Activated CD8-positive, alpha-beta T cell treated with anti-CD3 and anti-CD28 coated beads, Interleukin-2, amount 10 ng/mL, durations not matched to agents 7 days and 5 days (primary cell): ENCODE results near the gene SLC15A2. TPM values are rescaled to one million over a fixed set of nuclear protein-coding genes. Genes with fewer than 3 reads are reported as not detected.

Experiments used
- ATAC-seq: fragments of 150-1000 bp; cut with Tn5 transposase; one replicate; pipeline ENCODE4 v1.10.0; 2021; ENCODE audit warnings: moderate library complexity
- CTCF ChIA-PET: fragments of 350-600 bp; sonication (Branson Sonifier 250); formaldehyde crosslinking; loops from one replicate; lab custom pipeline; 2021; ENCODE audit warnings: antibody characterized with exemption; lab: Charles Lee
- POLR2A ChIA-PET: fragments of 350-600 bp; sonication (Branson Sonifier 250); formaldehyde crosslinking; loops from one replicate; lab custom pipeline; 2021; ENCODE audit warnings: antibody characterized with exemption; lab: Charles Lee
- DNase-seq: peaks from one replicate; pipeline ENCODE4 v3.0.0-alpha.2; 2020
- H3K27ac Mint-ChIP-seq: one replicate; pipeline ENCODE4 v1.8.0; 2021; ENCODE audit warnings: mild to moderate bottlenecking, mixed read lengths
- H3K27me3 Mint-ChIP-seq: one replicate; pipeline ENCODE4 v1.8.0; 2021; ENCODE audit warnings: low read depth, mixed read lengths
- H3K36me3 Mint-ChIP-seq: one replicate; pipeline ENCODE4 v1.8.0; 2021; ENCODE audit warnings: low read depth, mixed read lengths
- H3K4me1 Mint-ChIP-seq: one replicate; pipeline ENCODE4 v1.8.0; 2021; ENCODE audit warnings: low read depth, mixed read lengths
- H3K4me3 Mint-ChIP-seq: one replicate; pipeline ENCODE4 v1.8.0; 2021; ENCODE audit warnings: mild to moderate bottlenecking, mixed read lengths
- H3K9me3 Mint-ChIP-seq: one replicate; pipeline ENCODE4 v1.8.0; 2022; ENCODE audit warnings: mixed read lengths; ENCODE audit not compliant: insufficient read depth
- total RNA-seq, 2 experiments: library from RNA; stranded (reverse); gene quantifications; one replicate each; pipeline ENCODE4 v1.2.3, GENCODE V29; 2021

SLC15A2 gene
- total RNA-seq, 2 experiments from 2014 or later, result 1.9 to 3.9 TPM

- H3K27me3 Mint-ChIP-seq, result peaks cover 8% of the 10 kb centered on the region
- POLR2A ChIA-PET, result no interaction called here
- H3K9me3 Mint-ChIP-seq, result no peaks in the 10 kb centered on the region
- CTCF ChIA-PET, result interaction anchor here (0.6 to 1.3 kb wide), 3 partner anchors 65 to 443 kb away, joined by 3 to 4 read pairs (median 3); partner anchors contain the start of gene CD86
- peaks cover 11% of the 10 kb centered on the region for H3K4me1 Mint-ChIP-seq
- H3K27ac Mint-ChIP-seq, result no peak overlapping the region
- ATAC-seq (no peak), DNase-seq (no peak)
- H3K36me3 Mint-ChIP-seq, result no peaks in the 10 kb centered on the region
- no peak overlapping the region for H3K4me3 Mint-ChIP-seq
These were observed 95.7 kb downstream of the SLC15A2 start for GRCh38 chr3:121989943-121990342.

DNA sequence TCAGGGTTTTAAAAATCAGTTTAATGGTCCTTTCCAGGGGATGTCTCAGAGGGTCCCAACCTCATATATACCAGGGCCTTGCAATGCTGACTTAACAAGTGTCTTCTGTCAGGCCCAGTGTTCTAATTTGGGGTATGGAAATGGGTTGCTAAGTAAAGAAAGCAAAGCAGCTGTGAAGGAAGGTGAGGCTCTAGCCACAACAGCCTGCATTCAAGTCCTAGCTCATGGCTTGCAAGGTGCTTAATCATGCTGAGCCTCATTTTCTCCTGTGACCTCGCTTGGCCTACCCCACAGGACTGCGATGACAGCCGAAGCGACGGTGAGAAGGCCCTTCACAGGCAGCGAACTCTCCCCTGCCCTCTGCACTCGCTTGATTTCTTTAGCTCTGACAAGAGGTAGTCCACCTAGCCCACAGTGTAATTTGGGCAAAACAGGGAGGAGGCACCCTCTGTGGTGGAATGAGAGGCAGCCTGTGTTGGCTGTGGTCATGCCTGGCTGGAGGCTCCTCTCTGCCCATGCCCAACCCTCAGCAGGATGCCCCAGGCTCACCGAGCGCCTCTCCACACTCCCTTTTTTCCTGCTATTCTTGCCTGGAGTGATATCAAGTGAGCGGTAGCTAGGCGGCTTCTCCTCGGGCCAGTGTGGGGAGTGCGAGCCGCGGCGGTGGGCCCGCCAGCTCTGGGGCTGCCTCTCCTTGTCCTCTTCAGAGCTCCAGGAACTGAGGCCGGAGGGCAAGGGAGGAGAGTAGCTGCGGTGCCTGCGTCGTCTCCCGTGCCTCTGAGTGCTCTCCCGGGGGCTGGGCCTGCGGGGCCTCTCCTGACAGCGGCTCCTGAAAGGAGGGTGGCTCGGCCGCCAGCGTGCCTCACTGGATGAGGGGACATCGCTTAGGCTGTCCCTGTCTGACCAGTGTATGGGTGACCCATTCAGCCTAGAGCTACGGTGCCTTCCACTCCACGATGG is 98.7 kb downstream of the SLC15A2 start:
- Mint-ChIP-seq H3K36me3 (no peaks in the 10 kb centered on the region), H3K27me3 (peaks cover 8% of the 10 kb centered on the region), H3K27ac (no peak overlapping the region), H3K4me1 (peaks cover 26% of the 10 kb centered on the region), H3K9me3 (no peaks in the 10 kb centered on the region), H3K4me3 (no peak overlapping the region)
- CTCF ChIA-PET, result no interaction called here
- DNase-seq (no peak), ATAC-seq (no peak)
- POLR2A ChIA-PET, result no interaction called here

Other genes with a start within 250 kb of the SLC15A2 start
- 100 to 1,000 TPM; 280 to 288 TPM for gene HCLS1, start 233.5 kb upstream of the SLC15A2 start, total RNA-seq
- gene GOLGB1, start 144.7 kb upstream of the SLC15A2 start, total RNA-seq, result 10 to 100 TPM; 26.0 to 27.4 TPM
- gene IQCB1, start 59.3 kb upstream of the SLC15A2 start, total RNA-seq, result 10 to 100 TPM; 35.8 to 40.2 TPM
- 10 to 100 TPM; 12.8 to 13.1 TPM for gene EAF2, start 59.2 kb upstream of the SLC15A2 start, total RNA-seq
- under 1 TPM in 1 of 2 experiments, not detected in 1; 0.16 TPM for gene ILDR1, start 127.8 kb downstream of the SLC15A2 start, total RNA-seq
- gene CD86, start 161.0 kb downstream of the SLC15A2 start, total RNA-seq, result 1 to 10 TPM in 1 of 2 experiments, under 1 TPM in 1; 0.95 to 1.5 TPM